ENCODE measurements around the gene COL8A1.

Gene COL8A1

GRCh38 chr3:99776516-99777209, 138.3 kb downstream of the COL8A1 start:
- Histone ChIP-seq H3K79me2 (ENCODE audit: insufficient read depth, low read length) (no peaks in the 10 kb centered on the region), H2AFZ (ENCODE audit: low read depth, low read length, severe bottlenecking) (no peak overlapping the region), H3K36me3 (ENCODE audit: low read length) (no peaks in the 10 kb centered on the region), H3K9ac (ENCODE audit: low read length) (no peak overlapping the region), H3F3A (ENCODE audit: insufficient read depth) (no peaks in the 10 kb centered on the region), H3K4me2 (ENCODE audit: low read depth, low read length, poor library complexity, severe bottlenecking) (no peak overlapping the region), H3K27ac (ENCODE audit: low read depth, low read length) (no peak overlapping the region), H4K20me1 (ENCODE audit: low read depth, low read length) (no peaks in the 10 kb centered on the region), H3K27me3 (ENCODE audit: low read length) (no peaks in the 10 kb centered on the region; the same call in 1 of the 2 replicates), H3K9me2 (replicated peaks; ENCODE audit: insufficient read depth, low read length) (no peaks in the 10 kb centered on the region), H3K9me3 (ENCODE audit: insufficient read depth, low read length) (no peaks in the 10 kb centered on the region), H3K4me3 (ENCODE audit: insufficient read depth, low read length, poor library complexity, severe bottlenecking) (no peak overlapping the region)
- TF ChIP-seq EZH2phosphoT487 (conservative IDR thresholded peaks at IDR 0.05; ENCODE audit: low read length): no peak
- no peak for TF ChIP-seq CTCF (IDR thresholded peaks at IDR 0.05; ENCODE audit: insufficient read depth, low read length, poor library complexity, severe bottlenecking)

- Histone ChIP-seq H3F3A (ENCODE audit: insufficient read depth) (no peaks in the 10 kb centered on the region), H3K9me3 (ENCODE audit: insufficient read depth, low read length) (no peaks in the 10 kb centered on the region), H3K79me2 (ENCODE audit: insufficient read depth, low read length) (no peaks in the 10 kb centered on the region), H3K4me2 (ENCODE audit: low read depth, low read length, poor library complexity, severe bottlenecking) (no peak overlapping the region), H3K4me3 (ENCODE audit: insufficient read depth, low read length, poor library complexity, severe bottlenecking) (no peak overlapping the region), H4K20me1 (ENCODE audit: low read depth, low read length) (no peaks in the 10 kb centered on the region), H3K27me3 (ENCODE audit: low read length) (no peaks in the 10 kb centered on the region; the same call in 1 of the 2 replicates), H3K27ac (ENCODE audit: low read depth, low read length) (no peak overlapping the region), H3K9me2 (replicated peaks; ENCODE audit: insufficient read depth, low read length) (no peaks in the 10 kb centered on the region), H3K36me3 (ENCODE audit: low read length) (no peaks in the 10 kb centered on the region), H3K9ac (ENCODE audit: low read length) (no peak overlapping the region), H2AFZ (ENCODE audit: low read depth, low read length, severe bottlenecking) (no peak overlapping the region)
- TF ChIP-seq EZH2phosphoT487 (conservative IDR thresholded peaks at IDR 0.05; ENCODE audit: low read length) (no peak), CTCF (IDR thresholded peaks at IDR 0.05; ENCODE audit: insufficient read depth, low read length, poor library complexity, severe bottlenecking) (no peak)
Observed at GRCh38 chr3:99777210-99777549, 138.8 kb downstream of the COL8A1 start.

GRCh38 chr3:99777708-99778107, 139.3 kb downstream of the COL8A1 start:
- no peaks in the 10 kb centered on the region for H3K36me3 ChIP-seq (ENCODE audit: low read length)
- H3K4me3 ChIP-seq (ENCODE audit: insufficient read depth, low read length, poor library complexity, severe bottlenecking): no peak overlapping the region
- no peaks in the 10 kb centered on the region for H4K20me1 ChIP-seq (ENCODE audit: low read depth, low read length)
- no peaks in the 10 kb centered on the region for H3F3A ChIP-seq (ENCODE audit: insufficient read depth)
- H3K79me2 ChIP-seq (ENCODE audit: insufficient read depth, low read length): no peaks in the 10 kb centered on the region
- H3K9ac ChIP-seq (ENCODE audit: low read length): no peak overlapping the region
- H3K27me3 ChIP-seq (ENCODE audit: low read length): no peaks in the 10 kb centered on the region; the same call in 1 of the 2 replicates
- H3K4me2 ChIP-seq (ENCODE audit: low read depth, low read length, poor library complexity, severe bottlenecking): no peak overlapping the region
- H2AFZ ChIP-seq (ENCODE audit: low read depth, low read length, severe bottlenecking): no peak overlapping the region
- no peaks in the 10 kb centered on the region for H3K9me2 ChIP-seq (replicated peaks; ENCODE audit: insufficient read depth, low read length)
- no peak overlapping the region for H3K27ac ChIP-seq (ENCODE audit: low read depth, low read length)
- TF ChIP-seq EZH2phosphoT487 (conservative IDR thresholded peaks at IDR 0.05; ENCODE audit: low read length) (no peak), CTCF (IDR thresholded peaks at IDR 0.05; ENCODE audit: insufficient read depth, low read length, poor library complexity, severe bottlenecking) (no peak)
- H3K9me3 ChIP-seq (ENCODE audit: insufficient read depth, low read length): no peaks in the 10 kb centered on the region

Measured in SU-DHL-6 (cell line).